ENCODE results near the gene SRP54.
"Not testable (repeated sequence)": the region's sequence is repeated elsewhere in the genome, so short reads cannot be mapped to it uniquely, and the experiment has no call there.

Gene SRP54

DNA sequence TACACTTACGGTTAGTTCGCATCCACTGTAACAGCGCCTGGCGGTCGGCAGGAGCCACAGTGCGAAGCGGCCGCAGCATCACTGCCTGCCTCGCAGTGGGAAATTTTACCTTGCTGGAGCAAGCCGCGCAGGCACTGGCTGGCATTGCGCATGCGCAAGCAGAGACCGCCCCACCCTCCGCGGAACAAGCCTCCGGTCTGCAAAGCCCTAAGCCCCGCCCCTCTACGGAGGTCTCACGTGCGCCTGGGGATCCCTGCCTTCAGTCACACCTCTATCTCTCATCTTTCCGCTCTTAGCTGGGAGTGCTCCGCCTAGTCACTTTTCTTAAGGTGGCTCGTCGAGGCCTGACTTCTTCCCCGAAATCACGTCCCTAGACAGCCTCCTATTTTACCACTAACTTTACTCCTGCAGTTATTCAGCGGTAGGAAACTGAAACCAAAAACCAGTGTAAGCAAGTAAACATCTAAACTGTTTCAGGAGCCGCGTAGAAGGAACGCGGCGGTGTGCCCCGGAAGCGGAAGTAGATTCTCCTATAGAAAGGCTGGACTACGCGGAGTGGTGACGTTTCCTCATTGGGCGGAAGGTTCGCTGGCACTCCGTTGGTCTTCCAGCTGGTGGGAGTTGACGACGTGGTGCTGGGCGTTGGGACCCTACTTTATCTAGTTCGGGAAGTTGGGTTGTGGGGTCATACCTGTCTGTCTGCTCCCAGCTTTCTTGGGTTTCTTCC lies at the start of gene SRP54:
Gene SRP54 (plus strand): TSS at position 572 of the 727 bp plus-strand sequence. CDS start 13,718 bp downstream, outside the sequence.
- peak; percentile 100 for DNase-seq

DNA sequence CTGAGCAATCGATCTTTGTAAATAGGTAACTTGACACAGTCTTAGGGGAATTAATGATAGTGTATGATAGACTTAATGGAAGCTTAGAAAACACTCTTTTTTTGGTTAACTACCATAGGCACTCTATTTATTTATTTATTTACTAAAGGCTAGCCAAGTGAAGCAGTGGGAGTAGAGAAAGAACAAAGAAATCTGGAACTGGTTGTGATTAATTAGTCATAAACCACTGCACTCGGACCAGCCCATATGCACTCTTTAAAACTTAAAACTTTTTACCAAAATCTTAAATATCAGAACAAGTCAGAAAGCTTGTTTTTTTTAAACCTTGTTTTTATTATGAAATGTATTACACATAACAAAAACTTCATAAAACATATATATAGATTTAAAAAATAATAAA lies 49.5 kb upstream of the SRP54 start:
- no peak for DNase-seq

DNA sequence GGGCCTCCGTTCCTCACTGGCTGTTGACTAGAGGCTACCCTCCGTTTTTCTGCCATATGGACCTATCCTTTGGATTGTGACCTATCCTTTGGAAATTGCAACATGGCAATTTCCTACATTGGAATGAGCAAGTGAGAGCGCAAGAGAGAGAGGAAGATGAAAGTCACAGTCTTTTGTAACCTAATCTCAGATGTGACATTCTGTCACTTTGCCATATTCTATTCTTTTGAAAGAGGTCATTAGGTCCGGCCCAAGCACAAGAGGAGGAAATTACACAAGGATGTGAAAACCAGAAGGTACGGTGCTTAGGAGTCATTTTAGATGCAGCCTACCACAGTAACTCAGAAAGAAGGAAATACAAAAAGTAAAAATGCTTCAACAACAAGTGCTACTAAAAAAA lies 47.3 kb upstream of the SRP54 start:
- DNase-seq: no peak

DNA sequence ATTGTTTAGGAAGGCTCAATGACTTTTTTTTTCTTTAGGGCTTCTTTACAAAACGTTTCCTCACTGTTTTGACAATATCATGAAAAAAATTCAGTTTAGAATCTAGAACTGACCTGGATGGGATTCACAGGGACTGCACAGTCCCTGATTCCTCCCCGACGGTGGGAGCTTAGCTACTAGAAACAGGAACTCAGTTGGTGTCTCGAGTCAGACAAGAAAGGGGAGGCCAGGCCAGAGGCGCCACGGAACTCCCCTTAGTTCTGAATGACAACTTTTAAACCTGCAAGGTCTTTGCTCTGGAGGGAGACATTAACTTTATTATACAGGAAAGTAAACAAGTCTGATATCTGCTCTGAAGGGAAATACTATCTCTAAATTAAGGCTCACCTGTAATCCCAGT lies 45.4 kb upstream of the SRP54 start:
- no peak for DNase-seq

DNA sequence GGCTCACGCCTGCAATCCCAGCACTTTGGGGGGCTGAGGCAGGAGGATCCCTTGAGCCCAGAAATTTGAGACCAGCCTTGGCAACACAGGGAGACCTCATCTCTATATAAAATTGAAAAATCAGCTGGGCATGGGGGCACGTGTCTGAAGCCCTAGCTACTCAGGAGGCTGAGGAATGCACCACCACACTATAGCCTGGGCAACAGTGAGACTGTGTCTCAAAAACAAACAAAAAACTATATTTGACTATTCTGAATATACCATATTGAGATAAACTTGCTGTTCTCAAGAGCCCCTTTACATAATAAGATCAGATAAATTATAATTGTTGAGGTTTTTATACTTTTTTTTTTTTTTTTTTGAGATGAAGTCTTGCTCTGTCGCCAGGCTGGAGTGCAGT lies 44.9 kb upstream of the SRP54 start:
- DNase-seq: no peak

DNA sequence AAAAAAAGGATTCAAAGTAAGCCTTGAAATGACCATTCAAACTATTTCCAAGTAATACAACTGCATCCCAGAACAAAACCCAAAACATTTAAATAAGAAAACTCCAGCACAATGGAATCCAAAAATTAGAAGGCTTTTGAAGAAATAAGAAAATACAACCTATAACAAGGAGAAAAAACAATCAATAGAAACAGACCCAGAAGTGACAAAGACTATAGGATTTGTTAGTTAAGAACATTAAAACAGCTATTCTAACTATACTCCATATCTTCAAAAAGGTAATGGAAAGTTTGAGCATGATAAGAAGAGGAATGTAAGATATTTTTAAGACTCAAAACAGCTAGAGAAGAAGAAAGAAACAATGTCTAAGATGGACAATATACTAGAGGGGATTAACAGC lies 39.3 kb upstream of the SRP54 start:
- no peak for DNase-seq

DNA sequence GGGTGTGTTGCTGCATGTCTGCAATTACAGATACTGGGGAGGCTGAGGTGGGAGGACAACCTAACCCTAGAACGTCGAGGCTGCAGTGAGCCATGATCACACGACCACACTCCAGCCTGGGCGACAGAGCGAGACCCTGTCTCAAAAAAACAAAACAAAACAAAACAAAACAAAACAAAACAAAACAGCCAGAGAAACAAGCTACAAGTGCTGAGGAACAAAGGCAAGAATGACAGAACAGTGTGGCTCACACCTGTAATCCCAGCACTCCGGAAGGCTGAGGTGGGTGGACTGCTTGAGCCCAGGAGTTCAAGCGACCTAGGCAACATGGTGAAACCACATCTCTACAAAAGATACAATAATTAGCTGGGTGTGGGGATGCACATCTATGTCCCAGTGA lies 38.0 kb upstream of the SRP54 start:
- no peak for DNase-seq

DNA sequence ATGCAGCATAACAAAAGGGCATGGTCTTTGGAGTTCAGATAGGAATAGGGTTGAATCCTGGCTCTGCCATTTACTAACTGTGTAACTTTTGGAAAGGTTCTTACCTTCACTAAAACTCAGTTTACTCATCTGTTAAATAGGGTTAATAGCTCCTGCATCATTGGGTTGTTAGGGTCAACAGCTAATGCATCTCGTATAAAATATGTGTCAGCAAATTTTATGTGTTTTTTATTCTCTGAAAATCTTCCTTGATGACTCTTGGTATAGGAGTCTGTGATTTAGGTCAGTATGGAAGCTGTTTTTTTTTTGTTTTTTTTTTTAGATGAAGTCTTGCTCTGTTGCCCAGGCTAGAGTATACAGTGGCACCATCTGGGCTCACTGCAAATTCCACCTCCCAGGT lies 36.1 kb upstream of the SRP54 start:
- no peak for DNase-seq

DNA sequence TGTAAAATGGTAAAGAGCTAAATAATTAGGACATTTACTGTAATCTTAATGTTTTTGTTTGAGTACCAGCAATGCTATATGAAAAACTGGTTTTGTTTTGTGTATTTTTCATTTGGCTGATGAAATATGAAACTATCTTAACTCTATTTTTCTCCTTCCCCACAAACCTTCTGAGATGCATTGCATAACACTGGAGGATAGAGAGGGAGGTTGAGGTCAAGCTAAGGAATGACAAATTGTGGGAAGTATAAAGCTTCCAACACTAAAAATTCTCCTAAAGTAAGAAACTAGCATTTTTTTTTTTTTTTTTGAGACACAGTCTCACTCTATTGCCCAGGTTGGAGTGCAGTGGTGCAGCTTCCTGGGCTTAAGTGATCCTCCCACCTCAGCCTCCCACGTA lies 31.5 kb upstream of the SRP54 start:
- no peak for DNase-seq

DNA sequence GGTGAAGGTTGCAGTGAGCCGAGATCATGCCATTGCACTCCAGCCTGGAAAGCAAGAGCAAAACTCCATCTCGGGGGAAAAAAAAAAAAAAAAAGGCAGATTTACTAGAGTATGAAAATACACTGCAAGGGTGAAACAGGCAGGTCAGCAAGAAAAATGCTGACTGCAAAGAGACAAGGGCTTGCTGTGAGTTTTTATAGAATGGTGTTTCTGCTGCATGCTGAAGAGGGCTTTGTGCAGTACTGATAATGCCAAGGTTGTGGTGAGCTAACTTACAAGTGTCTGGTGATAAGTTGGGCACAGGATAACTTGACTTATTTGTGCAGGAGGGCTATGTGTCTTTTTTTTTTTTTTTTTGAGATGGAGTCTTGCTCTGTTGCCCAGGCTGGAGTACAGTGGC lies 25.9 kb upstream of the SRP54 start:
- no peak for DNase-seq

DNA sequence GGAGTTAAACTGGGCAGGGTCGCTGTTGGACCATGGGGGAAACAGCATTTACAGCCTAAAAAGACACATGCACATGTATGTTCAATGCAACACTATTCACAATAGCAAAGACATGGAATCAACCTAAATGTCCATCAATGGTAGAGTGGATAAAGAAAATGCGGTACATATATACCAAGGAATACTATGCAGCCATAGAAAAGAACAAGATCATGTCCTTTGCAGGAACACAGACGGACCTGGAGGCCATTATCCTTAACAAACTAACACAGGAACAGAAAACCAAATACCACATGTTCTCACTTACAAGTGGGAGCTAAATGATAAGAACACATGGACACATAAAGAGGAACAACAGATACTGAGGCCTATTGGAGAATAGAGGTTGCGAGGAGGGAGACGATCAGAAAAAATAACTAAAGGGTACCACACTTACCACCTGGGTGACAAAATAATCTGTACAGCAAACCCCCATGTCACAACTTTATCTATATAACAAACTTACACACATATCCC lies 25.0 kb upstream of the SRP54 start:
- DNase-seq: no peak

DNA sequence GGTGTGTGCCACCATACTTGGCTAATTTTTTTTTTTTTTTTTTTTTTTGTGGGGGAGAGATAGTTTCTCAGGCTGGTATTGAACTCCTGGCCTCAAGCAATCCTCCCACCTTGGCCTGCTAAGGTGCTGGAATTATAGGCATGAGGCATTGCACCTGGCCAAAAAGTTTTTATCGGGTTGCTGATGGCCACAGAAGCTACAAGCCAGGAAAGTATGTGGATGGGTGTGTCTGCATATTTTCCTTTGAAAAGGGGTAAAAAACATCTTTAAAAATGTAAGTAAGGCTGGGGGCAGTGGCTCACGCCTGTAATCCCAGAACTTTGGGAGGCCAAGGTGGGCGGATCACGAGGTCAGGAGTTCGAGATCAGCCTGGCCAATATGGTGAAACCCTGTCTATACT lies 20.7 kb upstream of the SRP54 start:
- not testable (repeated sequence) for DNase-seq

DNA sequence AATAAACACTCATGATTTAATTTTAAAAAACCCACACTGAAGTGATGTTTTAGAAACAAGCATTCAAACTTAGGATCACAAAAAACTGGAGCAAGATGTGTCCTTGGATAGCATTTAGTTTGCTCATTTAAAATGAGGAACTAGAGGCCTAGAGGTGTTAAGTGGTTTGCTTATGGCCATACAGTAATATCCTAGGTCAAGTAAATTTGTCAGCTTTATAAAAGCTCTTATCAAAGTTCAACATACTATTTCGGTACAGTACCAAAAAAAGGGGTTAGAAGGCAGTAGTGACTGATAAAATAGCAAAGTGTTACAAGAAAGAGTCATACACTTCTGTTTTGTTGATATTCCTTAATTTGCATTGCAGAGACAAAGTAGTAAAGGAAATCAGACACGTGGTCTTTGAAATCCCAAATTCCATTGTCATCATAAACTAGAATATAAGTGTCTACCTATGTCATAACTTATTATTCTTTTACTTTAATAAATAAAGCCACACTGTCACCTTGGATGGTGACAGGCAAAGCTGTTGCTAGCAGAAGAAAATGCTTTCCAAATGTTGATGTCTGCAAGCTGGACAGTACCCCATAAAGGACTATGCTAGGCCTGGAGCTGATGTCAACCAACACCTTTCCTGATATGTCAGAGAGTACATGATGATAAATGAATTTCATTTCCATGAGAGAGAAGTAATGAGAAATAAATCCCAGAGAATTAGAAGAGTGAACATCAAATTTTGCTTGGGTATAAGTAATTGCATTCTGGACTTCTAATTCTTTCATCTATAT lies 17.6 kb upstream of the SRP54 start:
- DNase-seq: no peak

DNA sequence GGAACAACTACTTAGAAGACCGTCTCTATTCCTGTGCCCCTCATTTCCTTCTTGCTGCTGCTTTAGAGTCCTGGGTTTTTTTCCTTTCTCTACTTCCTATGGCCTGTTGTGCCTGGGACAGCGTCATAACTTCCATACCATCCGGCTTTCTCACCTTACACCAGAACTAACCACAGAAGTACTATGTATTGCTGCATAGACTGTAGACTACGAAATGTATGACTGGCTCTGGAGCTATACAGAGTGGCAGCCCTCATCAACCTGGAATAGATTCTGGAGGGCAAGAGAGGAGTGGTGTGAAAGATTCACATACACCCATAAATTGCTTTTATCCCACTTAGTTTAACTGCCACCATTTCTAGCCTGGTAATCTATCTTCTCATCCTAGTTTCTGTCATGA lies 16.9 kb upstream of the SRP54 start:
- DNase-seq: no peak

DNA sequence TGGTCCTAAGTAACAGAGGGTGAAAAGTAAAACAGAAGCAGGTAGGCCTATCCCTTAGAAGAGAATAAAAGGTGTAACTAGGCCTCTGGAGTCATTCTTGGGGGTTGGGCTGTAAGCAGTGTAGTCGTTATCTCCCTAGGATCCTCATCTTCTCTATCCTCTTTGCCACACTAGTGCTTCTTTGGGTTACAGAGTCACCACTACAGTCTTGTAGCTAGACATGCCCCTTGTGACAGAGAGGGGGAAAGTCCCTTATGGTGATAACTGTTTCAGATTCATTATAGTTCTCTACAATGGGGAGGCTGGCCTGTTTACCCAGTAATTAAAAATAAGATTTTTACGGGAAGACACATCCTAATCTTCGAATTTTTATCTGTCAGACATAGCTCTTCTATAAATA lies 16.4 kb upstream of the SRP54 start:
- DNase-seq: peak in 1 of 2 donors; percentile 18

DNA sequence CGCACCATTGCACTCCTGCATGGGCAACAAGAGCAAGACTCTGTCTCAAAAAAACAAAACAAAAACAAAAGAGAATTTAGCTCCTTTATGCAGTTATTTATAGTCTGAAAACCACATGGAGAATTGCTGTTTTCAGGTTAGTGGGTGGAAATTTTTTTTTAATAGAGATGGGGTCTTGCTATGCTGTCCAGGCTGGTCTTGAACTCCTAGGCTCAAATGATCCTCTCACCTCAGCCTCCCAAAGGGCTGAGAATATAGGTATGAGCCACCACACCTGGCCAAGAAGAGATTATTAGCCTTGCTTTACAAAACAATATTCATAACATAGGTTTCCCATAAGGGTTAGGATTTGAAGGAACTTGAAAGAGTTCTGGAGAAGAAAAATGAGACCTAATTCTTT lies 12.1 kb upstream of the SRP54 start:
- DNase-seq: no peak

DNA sequence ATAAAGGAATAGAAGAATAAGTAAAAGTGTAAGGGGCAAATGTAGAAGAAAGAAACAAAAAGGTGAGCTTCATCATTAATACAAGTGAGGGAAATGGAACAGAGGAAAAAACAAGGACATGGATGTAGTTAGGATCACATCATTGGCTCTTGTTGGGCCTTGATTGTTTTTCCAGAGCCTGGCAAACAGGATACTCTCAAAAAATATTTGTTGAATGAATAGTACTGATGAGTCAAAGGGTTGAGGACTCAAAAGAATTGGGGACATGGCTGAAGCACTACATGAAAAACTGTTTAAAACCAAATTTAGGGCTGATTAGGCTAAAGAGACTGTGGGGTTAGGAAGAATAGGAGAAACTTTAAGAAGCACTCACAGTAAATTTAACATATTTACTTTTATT lies 11.4 kb upstream of the SRP54 start:
- no peak for DNase-seq

DNA sequence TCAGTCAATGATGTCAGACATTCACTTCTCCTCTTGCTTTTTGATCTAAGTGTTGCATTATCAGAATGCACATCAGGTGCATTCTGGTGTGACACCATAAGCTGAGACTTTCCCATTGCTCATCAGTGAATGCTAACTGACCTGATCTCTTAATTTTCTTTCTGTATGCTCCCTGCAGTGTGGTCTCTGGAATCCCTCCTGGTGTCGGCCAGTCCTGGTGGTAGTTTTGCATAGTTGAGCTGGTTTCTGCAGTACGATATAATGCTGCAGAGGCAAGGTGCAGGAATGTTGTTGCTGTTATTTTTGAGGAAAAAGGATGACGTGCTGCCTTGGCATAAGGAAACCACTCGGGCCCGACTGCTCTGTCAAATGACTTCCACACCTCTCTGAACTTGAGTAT lies 11.0 kb upstream of the SRP54 start:
- DNase-seq: no peak

DNA sequence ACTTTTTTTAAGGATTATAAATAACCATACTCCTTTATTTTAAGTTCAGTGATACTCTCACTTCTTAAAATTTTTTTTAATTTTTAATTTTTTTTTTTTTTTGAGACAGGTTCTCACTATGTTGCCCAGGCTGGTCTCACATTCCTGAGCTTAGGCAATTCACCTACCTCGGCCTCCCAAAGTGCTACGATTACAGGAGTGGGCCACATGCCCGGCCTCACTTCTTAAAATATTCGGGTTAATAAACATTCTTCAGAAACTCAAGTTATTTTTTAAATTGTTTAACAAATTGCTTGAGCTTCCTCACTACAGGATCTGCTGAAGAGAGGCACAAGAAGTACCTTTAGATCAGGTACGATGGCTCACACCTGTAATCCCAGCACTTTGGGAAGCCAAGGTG lies 4.3 kb upstream of the SRP54 start:
- no peak for DNase-seq

DNA sequence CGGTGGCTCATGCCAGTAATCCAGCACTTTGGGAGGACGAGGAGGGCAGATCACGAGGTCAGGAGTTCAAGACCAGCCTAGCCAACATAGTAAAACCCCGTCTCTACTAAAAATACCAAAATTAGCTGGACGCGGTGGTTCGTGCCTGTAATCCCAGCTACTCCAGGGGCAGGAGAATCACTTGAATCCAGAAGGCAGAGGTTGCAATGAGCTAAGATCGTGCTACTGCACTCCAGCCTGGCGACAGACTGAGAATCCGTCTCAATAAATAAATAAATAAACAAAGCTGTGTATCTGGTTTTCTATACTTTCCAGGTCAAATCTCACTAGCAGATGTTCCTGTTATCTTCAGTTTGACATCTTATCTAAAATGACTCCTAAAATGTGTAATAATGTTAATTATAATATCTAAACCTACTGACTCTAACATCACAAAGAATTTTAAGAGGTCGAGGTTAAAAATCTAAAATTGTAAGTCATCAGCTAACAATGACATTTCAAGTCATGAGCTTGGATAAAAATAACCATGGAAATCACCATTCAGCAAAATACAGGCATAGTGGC lies 2.4 kb upstream of the SRP54 start:
- no peak for DNase-seq

DNA sequence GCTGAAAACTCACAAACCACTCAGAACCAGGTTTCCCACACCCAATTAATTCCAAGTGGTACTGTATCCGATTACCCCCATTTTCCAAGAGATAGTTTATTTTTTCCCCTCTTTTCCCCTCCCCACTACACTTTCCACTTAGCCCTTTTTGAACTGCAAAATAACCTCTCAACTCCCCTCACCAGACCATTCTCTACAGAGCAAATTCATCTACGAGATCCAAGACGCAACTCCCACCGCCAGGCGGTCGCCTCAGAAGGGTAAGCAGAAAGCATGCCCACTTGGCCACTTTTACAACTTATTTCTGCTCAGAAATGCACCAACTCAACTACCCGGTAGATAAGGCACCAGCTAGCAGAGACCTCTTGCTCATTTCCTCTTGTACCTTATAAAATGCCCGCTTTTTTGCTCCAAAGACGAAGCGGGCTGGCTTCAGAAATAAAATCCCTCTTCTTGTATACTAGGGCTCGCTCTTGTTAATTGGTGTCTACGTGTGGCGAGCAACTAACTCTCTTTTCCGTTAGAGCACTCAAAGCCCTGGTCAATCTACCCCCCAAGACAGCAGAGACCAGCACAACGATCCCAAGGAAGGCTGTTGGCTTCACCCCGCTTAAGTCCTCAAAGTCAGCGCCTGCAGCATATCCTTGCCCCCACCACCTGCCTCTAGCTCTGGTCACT lies 910 bp upstream of the SRP54 start:
- DNase-seq: peak in 1 of 2 donors; percentile 49

DNA sequence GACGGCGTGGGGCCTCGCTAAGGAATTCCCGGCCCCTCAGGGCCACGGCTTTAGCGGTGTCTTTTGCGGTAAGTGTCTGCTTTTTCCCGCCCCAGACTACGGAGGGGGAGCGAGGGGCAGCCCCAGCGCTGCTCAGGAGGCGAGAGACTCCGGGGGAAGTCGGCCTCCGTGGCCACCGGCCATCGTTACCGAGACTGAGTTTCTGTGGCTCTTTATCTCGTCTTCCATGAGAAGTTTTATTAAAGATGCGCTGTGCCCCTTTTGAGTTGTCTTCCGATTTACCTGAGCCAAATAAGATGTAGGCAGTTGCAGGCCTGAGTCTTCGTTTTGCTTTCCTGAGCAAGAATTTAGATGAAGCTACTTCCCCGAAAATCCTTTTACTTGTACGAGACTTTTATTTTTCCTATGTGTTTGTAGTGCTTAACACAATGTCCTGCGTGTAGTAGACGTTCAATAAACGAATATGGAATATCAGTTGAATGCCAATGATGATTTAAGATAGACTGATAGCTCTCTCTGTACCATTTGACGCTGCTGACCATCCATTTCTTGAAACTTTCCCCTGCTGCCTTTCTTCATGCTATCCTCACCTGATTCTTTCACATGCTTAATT lies 462 bp downstream of the SRP54 start:
- DNase-seq: no peak

DNA sequence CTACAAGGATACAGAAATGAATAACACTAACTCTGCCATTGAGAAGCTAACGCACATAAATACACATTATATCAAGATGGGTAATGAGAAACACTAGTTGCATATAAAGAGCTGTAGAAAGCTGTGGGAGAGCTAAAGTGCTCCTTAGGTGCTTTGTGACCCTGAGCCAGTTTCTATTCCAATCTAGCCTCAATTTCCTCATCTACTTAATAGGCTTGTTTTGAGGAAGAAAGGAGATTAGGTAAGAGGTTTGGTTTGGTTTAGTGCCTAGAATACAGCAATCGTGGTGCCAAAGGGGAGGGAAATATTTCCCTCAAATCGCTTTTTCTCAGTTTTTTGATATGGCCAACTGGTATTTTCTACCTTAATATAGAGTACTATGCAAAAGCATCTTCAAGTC lies 994 bp downstream of the SRP54 start:
- DNase-seq: no peak
